HCT116 (cell line): ENCODE measurements around the gene LYRM4.

Source experiments
- CTCF ChIP-seq, 3 experiments: fragments of 200-600 bp in 1 of 3; sonication (generic) in 1 of 3; IDR thresholded peaks in 2 of 3; conservative IDR thresholded peaks in 1 of 3; 2 replicates each; pipeline ENCODE4 v1.5.1; 2012 to 2017; ENCODE audit warnings: low read depth in 2 of 3, low read length in 2 of 3, antibody characterized with exemption in 1 of 3, borderline replicate concordance in 1 of 3, control low read depth in 1 of 3, mild to moderate bottlenecking in 1 of 3, mixed read lengths in 1 of 3, mixed run types in 1 of 3, moderate library complexity in 1 of 3; ENCODE audit not compliant: insufficient read depth in 1 of 3
- EZH2 ChIP-seq: fragments of 200-600 bp; sonication (generic); IDR thresholded peaks from 2 replicates; pipeline ENCODE4 v1.6.1; 2017; ENCODE audit warnings: antibody characterized with exemption, mixed run types
- JUND ChIP-seq: IDR thresholded peaks from 2 replicates; pipeline ENCODE4 v1.6.1; 2012
- POLR2AphosphoS5 ChIP-seq: IDR thresholded peaks from 2 replicates; pipeline ENCODE4 v1.6.1; 2011; ENCODE audit warnings: mild to moderate bottlenecking, low read depth, low read length, moderate library complexity
- ZFX ChIP-seq: fragments of 450-650 bp; IDR thresholded peaks from 2 replicates; pipeline ENCODE4 v1.6.1; 2017
- ZNF274 ChIP-seq: fragments of 200-500 bp; sonication (Bioruptor generic); IDR thresholded peaks from 2 replicates; pipeline ENCODE4 v1.6.1; 2014; ENCODE audit warnings: mild to moderate bottlenecking, low read depth, low read length, inconsistent platforms

- TF ChIP-seq ZNF274 (no peak), CTCF (IDR thresholded peaks at IDR 0.05 in 2 of 3, conservative IDR thresholded peaks at IDR 0.05 in 1 of 3; ENCODE audit: borderline replicate concordance in 1 of 3, insufficient read depth in 1 of 3, low read depth in 2 of 3, low read length in 2 of 3) (no peak), POLR2AphosphoS5 (no peak), JUND (no peak), ZFX (no peak), EZH2 (no peak)
Observed at GRCh38 chr6:5127106-5127687, 133.6 kb downstream of the LYRM4 start.
